HUES6 (cell line): ENCODE results near the gene HOXA3.

Experiments
- H3K27ac ChIP-seq: 2 replicates; pipeline ENCODE4 v1.7.0; 2013; ENCODE audit warnings: low read depth, mild to moderate bottlenecking, low read length, inconsistent platforms
- H3K27me3 ChIP-seq: 2 replicates; pipeline ENCODE4 v1.6.1; 2013; ENCODE audit warnings: low read length; ENCODE audit not compliant: control insufficient read depth, insufficient read depth
- H3K36me3 ChIP-seq: 2 replicates; pipeline ENCODE4 v1.6.1; 2013; ENCODE audit warnings: low read length; ENCODE audit not compliant: control insufficient read depth, insufficient read depth
- H3K4me1 ChIP-seq: 2 replicates; pipeline ENCODE4 v1.6.1; 2013; ENCODE audit warnings: low read length; ENCODE audit not compliant: control insufficient read depth, insufficient read depth
- H3K4me3 ChIP-seq: 2 replicates; pipeline ENCODE4 v1.5.1; 2013; ENCODE audit warnings: low read depth, low read length
- H3K9ac ChIP-seq: one replicate; pipeline ENCODE4 v1.6.1; 2013; ENCODE audit warnings: mild to moderate bottlenecking, low read length
- H3K9me3 ChIP-seq: 2 replicates; pipeline ENCODE4 v1.6.1; 2013; ENCODE audit warnings: low read depth, low read length; ENCODE audit not compliant: control insufficient read depth, insufficient read depth

The HOXA3 gene

DNA sequence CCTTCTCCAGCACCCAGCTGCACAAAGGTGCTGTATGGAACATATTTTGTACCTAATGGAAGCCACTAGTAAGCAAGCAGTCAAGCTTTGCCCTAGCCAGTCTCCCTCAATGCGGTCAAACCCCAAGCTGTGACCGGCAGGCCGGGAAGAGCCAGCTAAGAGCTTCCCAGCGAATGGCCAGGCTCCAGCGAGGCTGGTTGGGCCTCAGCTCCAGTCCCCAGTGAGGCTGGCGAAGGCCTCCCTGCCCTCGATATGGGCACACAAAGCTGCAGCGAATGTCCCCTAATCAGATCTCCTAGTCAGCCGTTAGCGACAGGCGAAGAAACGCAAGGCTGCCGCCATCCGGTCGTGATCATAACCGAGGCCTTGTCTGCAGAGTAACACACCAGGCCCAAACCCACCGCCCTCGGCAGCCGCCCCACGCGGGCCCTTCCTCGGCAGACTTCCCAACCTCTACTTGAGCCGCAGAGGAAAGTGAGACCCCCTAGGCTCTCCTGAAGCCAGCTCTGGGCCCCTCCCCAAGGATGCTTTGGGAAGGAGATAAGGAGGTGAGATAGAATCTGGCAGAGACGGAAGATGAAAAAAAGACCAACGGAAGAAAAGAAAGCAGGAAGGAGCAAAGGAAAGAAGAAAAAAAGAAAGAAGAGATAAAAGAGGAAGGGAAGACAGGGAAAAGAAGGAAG is 16.0 kb upstream of the HOXA3 start:
- H3K27ac ChIP-seq, result peak overlapping the region; percentile 12; the same call in 1 of the 2 replicates
- peaks cover 100% of the 10 kb centered on the region for H3K27me3 ChIP-seq
- H3K36me3 ChIP-seq, result no peaks in the 10 kb centered on the region; the same call in 1 of the 2 replicates
- H3K4me1 ChIP-seq, result peaks cover 32% of the 10 kb centered on the region
- peak overlapping the region; percentile 59 for H3K4me3 ChIP-seq
- H3K9me3 ChIP-seq, result no peaks in the 10 kb centered on the region
- H3K9ac ChIP-seq, result peak overlapping the region; percentile 93

DNA sequence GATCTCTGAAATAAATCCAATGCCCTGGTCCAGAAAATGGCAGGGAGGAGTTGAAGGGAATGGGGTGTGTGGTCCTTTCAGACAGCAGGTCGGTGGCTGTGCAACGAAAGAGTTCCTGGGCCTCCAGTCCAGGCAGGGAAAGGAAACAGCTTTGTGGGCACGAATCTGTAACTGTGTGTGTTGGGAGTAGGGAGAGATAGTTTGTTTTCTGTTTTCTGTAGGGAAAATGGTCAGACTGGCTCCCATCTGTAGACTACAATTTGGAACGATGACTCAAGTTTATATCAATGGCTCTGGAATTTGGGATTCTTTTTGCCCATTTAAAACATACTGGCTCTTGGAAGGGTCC is 15.5 kb upstream of the HOXA3 start:
- peaks cover 32% of the 10 kb centered on the region for H3K4me1 ChIP-seq
- H3K9me3 ChIP-seq, result no peaks in the 10 kb centered on the region
- no peak overlapping the region; the same call in 1 of the 2 replicates for H3K27ac ChIP-seq
- peaks cover 100% of the 10 kb centered on the region for H3K27me3 ChIP-seq
- no peaks in the 10 kb centered on the region; the same call in 1 of the 2 replicates for H3K36me3 ChIP-seq
- peak overlapping the region; percentile 93 for H3K9ac ChIP-seq
- peak overlapping the region; percentile 59; the same call in 1 of the 2 replicates for H3K4me3 ChIP-seq

DNA sequence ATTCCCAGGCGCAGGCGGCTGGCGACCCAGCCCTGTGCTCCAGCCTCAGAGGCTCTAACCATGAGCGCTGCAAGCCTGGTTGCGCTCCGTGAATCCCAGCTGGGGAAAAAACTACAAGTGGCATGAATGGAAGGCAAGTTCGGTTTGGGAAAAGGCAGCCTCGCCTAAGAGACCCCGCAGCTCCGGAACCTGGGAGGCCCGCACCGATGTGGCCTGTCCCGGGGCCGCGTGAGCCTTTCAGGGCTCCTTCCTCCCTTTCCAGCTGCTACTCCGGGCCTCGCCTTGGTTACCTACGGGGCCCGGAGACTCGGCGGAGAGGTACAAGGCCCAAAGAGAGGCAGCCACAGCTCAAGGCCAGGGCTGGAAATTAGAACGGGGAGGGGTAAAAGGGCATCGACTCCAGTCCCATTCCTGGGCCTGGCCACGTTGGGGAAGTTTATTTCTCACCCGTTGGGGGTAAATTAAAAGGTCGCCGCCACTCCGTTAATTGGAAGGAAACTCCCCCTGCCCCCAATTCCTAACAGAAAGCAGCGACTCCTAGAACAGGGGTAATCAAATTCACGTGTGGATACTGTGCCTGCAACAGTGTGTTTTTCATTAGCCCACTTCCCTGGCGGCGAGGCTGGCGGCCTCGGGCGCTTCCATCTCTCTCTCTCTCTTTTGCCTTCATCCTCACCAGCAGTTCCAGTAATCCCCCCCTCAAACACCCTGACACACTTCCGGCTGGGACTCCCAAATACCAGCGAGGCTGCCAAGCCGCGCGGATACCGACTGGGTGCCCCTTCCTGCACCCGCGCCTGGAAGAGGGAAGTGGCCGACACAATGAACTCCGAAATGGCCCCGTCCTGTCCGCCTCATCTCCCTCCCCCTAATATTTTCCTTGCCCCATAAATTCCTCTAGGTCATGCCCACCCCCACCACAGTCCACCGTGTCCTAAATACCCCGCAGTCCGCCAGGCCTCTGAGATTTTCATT is 14.4 kb upstream of the HOXA3 start:
- Histone ChIP-seq H3K9me3 (no peaks in the 10 kb centered on the region), H3K27ac (no peak overlapping the region; the same call in 1 of the 2 replicates), H3K9ac (peak overlapping the region; percentile 93), H3K27me3 (peaks cover 100% of the 10 kb centered on the region), H3K36me3 (no peaks in the 10 kb centered on the region; the same call in 1 of the 2 replicates), H3K4me1 (peaks cover 26% of the 10 kb centered on the region), H3K4me3 (peak overlapping the region; percentile 59)

DNA sequence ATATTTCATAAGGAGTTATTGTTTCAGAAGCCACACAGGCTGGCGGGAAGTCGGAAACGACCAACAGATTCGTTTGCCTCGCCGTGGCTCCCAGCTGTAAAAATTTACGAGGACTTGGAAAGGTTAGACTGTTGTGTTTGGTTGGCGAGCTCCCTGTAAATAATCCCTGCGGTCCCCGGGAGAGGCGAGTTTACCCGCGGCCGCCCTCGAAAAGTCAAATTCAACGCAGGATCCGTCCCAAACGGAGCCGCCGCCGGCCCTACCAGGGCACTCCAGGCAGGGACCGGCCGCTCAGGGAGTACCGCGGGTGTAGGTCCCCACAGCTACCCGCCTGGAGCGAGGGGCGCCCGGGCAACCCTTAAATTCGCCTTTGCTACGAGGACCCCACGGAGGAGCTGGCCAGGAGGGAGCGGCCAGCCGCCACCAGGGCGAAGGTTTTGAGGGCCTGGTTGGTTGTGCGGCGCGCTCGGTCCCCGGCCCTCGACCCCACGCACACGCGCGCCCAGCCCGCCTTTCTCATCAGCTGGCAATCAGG is 13.7 kb upstream of the HOXA3 start:
- H3K9me3 ChIP-seq, result no peaks in the 10 kb centered on the region
- peaks cover 23% of the 10 kb centered on the region for H3K4me1 ChIP-seq
- peak overlapping the region; percentile 93 for H3K9ac ChIP-seq
- no peak overlapping the region for H3K27ac ChIP-seq
- H3K4me3 ChIP-seq, result peak overlapping the region; percentile 59
- H3K27me3 ChIP-seq, result peaks cover 100% of the 10 kb centered on the region
- H3K36me3 ChIP-seq, result no peaks in the 10 kb centered on the region; the same call in 1 of the 2 replicates

DNA sequence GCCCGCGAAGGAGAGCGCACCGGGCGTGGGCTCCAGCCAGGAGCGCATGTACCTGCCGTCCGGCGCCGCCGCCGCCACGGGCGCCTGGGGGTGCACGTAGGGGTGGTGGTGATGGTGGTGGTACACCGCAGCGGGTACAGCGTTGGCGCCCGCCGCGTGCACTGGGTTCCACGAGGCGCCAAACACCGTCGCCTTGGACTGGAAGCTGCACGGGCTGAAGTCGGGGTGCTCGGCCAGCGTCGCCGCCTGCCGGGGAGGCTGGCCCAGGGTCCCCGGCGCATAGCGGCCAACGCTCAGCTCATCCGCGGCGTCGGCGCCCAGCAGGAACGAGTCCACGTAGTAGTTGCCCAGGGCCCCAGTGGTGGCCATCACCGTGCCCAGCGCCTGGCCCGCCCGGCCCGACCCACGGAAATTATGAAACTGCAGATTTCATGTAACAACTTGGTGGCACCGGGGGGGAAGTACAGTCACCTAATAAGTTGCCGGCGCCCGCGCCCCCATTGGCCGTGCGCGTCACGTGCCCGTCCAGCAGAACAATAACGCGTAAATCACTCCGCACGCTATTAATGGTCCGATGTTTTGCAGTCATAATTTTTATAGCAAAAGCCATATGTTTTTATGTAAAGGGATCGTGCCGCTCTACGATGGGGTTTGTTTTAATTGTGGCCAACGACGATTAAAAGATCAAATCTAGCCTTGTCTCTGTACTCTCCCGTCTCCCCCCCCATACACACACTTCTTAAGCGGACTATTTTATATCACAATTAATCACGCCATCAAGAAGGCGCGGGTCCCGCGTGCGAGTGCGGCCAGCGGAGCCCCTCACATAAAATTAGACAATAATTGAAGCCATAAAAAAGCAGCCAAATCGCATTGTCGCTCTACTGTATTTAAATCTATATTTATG is 13.0 kb upstream of the HOXA3 start, which contains the start of gene HOXA9:
HOXA9 (minus strand) TSS at position 449 of the 907 bp plus-strand sequence; CDS start at position 369, 80 bp downstream.
- peaks cover 100% of the 10 kb centered on the region for H3K27me3 ChIP-seq
- no peaks in the 10 kb centered on the region for H3K9me3 ChIP-seq
- no peaks in the 10 kb centered on the region; the same call in 1 of the 2 replicates for H3K36me3 ChIP-seq
- peaks cover 28% of the 10 kb centered on the region for H3K4me1 ChIP-seq
- H3K27ac ChIP-seq, result no peak within 1 kb of the TSS; the same call in 1 of the 2 replicates
- peak within 1 kb of the TSS; percentile 59 for H3K4me3 ChIP-seq
- H3K9ac ChIP-seq, result peak within 1 kb of the TSS; percentile 93

DNA sequence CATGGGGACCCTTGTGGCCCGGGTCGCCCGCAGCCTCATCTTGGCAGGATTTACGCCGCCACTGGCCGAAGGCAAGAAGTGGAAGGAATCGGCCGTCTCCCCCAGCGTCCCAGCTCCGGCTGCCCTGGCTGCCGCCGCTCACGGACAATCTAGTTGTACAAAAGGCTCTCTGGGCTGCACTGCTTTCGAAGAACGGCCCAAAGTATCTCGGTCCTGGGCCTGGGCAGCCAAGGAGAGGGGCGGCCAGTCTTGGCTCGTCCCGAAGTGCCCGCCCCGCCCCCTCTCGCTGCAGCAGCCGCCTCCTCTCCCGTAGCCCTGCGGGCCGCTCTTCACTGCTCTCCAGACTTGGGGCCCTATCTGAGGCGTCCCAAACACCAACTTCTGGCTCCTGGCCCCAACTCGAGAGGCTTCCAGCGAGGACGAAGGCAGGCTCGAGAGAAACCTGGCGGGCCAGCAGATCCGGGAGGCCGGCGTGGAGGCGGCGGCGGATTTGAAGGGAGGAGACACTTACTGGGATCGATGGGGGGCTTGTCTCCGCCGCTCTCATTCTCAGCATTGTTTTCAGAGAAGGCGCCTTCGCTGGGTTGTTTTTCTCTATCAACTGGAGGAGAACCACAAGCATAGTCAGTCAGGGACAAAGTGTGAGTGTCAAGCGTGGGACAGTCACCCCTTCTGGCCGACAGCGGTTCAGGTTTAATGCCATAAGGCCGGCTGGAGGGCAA is 12.1 kb upstream of the HOXA3 start:
- Histone ChIP-seq H3K4me3 (peak overlapping the region; percentile 59), H3K9ac (peak overlapping the region; percentile 93), H3K27me3 (peaks cover 100% of the 10 kb centered on the region), H3K27ac (no peak overlapping the region; the same call in 1 of the 2 replicates), H3K36me3 (no peaks in the 10 kb centered on the region; the same call in 1 of the 2 replicates), H3K4me1 (peaks cover 29% of the 10 kb centered on the region), H3K9me3 (no peaks in the 10 kb centered on the region)

DNA sequence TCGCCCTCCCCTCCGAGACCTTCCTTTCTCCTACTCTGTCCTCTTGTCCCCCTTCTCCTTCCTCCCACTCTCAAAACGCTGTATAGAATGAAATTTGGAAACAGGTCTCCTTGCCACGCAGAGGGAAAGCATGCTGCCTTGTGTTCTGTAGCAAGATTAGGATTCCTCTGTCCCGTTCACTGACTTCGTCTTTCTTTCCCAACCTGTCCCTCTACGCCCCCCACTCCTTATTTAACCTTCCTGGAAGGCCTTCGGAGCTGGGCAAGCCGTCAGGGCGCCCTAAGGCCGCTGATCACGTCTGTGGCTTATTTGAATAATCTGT is 11.6 kb upstream of the HOXA3 start:
- H3K27ac ChIP-seq, result no peak overlapping the region; the same call in 1 of the 2 replicates
- peaks cover 100% of the 10 kb centered on the region for H3K27me3 ChIP-seq
- peaks cover 29% of the 10 kb centered on the region for H3K4me1 ChIP-seq
- H3K36me3 ChIP-seq, result no peaks in the 10 kb centered on the region; the same call in 1 of the 2 replicates
- peak overlapping the region; percentile 93 for H3K9ac ChIP-seq
- H3K4me3 ChIP-seq, result peak overlapping the region; percentile 59
- H3K9me3 ChIP-seq, result no peaks in the 10 kb centered on the region

DNA sequence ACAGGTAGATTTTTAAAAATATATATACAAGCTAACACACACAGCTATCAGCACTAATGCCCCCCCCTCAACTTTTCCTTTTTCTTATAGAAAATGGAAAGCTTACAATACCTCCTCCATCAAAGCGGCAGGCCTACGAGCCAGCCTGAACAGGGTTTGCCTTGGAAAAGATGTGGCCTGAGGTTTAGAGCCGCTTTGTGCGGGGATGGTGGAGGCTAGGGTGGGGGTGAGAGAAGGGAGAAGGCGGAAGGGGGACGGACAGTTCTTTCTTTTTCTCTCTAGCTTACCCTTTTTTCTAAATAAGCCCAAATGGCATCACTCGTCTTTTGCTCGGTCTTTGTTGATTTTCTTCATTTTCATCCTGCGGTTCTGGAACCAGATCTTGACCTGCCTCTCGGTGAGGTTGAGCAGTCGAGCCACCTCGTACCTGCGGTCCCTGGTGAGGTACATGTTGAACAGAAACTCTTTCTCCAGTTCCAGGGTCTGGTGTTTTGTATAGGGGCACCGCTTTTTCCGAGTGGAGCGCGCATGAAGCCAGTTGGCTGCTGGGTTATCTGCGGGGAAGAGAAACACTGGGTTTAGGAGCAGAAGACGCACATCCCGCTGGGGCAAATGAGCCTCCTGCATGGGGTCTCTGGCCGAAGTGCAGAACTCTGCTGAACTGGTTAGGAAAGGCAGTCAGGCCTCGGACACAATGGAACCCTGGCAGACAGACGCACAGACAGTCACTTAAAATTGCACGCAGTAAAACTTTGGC is 11.1 kb upstream of the HOXA3 start:
- Histone ChIP-seq H3K9me3 (no peaks in the 10 kb centered on the region), H3K9ac (peak overlapping the region; percentile 93), H3K27me3 (peaks cover 100% of the 10 kb centered on the region), H3K27ac (no peak overlapping the region; the same call in 1 of the 2 replicates), H3K36me3 (no peaks in the 10 kb centered on the region; the same call in 1 of the 2 replicates), H3K4me1 (peaks cover 29% of the 10 kb centered on the region), H3K4me3 (peak overlapping the region; percentile 59; the same call in 1 of the 2 replicates)

DNA sequence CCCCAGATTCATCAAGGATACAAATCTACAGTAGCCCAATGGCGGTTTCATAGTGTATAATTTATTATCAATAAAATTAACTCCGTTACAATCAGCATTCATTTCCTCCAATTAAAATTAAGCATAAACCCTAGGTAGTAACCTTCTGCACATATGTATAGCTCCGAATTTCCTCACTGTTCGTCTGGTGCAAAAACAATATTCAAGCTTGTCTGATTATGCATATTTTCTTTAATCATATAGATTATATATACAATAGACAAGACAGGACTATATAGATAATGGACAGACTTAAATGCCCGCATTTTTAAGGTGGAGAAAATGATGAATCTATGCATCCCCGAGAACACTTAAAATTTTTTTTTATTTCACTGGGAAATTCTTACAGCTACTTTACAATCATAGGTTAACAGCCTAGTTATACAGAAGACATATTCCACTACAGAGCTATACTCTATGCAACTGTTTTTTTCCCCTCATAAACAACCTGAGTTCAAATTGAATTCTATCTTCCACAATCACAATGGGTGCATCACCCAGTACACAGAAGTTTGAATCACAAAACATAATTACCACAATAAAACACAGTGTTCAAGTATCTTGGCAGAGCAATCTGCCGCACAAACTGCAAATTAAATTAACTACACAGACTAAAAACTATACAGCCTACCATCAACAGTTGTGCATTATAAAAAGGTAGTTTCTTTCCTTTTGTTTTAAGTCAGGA is 10.3 kb upstream of the HOXA3 start:
- Histone ChIP-seq H3K9me3 (no peaks in the 10 kb centered on the region), H3K27ac (no peak overlapping the region), H3K36me3 (no peaks in the 10 kb centered on the region; the same call in 1 of the 2 replicates), H3K4me1 (peaks cover 29% of the 10 kb centered on the region), H3K9ac (peak overlapping the region; percentile 93), H3K27me3 (peaks cover 100% of the 10 kb centered on the region), H3K4me3 (peak overlapping the region; percentile 59; the same call in 1 of the 2 replicates)
